ENCODE measurements around the gene CTSZ.
A peak's percentile ranks its signal among the peaks of the same experiment; 100 is the strongest.

The CTSZ gene

DNA sequence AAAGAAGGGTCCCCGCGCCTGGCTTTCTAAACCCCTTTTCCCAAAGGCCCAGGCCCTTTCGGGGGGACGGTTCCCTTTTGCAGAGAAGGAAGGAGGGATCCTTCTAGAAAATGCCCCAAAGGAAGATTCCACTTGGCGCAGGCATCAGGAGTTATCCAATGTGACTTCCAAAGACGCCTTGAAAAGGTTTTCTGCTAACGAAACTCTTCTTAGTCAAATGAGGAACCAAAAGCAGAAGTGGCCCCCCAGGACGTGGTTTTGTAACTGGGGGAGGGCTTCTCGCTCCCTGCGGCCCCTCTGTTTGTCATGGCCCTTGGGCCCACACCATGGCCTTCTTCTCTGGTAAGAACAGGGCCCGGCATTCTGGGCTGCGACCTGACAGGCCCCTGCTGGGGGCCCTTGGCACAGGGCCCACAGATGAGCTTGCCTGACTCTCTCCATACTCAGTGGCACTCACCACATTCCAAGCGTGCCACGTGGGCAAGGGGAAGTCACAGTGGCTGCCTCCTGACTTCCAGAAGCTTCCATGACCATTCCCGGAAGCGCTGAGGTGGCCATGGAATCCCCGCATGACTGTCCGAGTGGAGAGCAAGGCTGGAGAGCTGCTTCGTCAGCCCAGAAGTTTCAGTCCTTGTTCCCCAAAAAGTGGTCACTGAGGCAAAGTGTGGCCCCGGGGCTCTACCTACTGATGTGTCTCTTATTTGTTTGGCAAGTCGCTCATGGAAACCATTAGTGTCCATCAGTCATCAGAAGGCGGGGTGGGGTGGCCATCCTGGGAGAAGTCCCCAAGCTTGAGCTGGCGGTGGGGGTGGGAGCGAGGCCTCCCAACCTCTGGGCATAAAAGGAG, 834 bp upstream of the CTSZ start:
- TF ChIP-seq, protein P1, sequence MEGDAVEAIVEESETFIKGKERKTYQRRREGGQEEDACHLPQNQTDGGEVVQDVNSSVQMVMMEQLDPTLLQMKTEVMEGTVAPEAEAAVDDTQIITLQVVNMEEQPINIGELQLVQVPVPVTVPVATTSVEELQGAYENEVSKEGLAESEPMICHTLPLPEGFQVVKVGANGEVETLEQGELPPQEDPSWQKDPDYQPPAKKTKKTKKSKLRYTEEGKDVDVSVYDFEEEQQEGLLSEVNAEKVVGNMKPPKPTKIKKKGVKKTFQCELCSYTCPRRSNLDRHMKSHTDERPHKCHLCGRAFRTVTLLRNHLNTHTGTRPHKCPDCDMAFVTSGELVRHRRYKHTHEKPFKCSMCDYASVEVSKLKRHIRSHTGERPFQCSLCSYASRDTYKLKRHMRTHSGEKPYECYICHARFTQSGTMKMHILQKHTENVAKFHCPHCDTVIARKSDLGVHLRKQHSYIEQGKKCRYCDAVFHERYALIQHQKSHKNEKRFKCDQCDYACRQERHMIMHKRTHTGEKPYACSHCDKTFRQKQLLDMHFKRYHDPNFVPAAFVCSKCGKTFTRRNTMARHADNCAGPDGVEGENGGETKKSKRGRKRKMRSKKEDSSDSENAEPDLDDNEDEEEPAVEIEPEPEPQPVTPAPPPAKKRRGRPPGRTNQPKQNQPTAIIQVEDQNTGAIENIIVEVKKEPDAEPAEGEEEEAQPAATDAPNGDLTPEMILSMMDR (IDR thresholded peaks at IDR 0.05; ENCODE audit: low read depth, low read length, missing control alignments) = no peak
- H3K4me3 ChIP-seq (replicated peaks; ENCODE audit: low read depth, low read length) = peak overlapping the region; percentile 58
- DNase-seq (ENCODE audit: extremely low read depth, low read depth) = no peak

DNA sequence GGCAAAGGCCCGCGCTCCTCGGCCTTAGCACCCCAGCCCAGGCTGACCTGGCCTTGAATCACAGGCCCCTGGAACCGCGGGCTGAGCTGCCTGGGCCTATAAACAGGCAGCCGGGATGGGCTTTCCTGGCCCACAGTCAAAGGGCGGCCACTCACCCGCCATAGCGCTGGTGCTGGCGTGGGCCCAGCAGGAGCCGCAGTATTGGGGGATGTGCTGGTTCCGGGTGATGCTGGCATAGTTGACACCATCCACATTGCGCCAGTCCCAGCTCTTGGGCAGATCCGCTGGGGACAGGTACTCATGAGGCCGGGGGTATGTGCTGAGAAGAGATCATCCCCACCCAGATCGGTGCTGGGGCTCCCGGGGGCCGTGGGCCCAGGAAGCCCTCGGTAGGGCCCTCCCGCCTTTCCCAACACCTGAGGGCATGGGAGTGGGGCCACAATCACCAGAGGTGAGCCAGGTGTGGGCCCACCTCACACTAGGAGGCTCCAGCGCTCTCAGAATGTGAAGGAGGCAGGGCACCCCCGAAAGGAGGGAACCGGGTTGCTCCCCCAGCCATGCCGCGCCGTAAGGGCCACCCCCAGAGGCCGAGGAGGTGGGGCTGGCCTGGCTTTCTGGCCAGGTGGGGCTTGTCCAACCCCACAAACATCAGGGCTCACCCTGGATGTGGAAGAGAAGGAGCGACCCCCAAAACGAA, 739 bp downstream of the CTSZ start:
- peak overlapping the region; percentile 58 for H3K4me3 ChIP-seq (replicated peaks; ENCODE audit: low read depth, low read length)
- TF ChIP-seq, protein P1 (IDR thresholded peaks at IDR 0.05; ENCODE audit: low read depth, low read length, missing control alignments) = no peak
- no peak for DNase-seq (ENCODE audit: extremely low read depth, low read depth)

DNA sequence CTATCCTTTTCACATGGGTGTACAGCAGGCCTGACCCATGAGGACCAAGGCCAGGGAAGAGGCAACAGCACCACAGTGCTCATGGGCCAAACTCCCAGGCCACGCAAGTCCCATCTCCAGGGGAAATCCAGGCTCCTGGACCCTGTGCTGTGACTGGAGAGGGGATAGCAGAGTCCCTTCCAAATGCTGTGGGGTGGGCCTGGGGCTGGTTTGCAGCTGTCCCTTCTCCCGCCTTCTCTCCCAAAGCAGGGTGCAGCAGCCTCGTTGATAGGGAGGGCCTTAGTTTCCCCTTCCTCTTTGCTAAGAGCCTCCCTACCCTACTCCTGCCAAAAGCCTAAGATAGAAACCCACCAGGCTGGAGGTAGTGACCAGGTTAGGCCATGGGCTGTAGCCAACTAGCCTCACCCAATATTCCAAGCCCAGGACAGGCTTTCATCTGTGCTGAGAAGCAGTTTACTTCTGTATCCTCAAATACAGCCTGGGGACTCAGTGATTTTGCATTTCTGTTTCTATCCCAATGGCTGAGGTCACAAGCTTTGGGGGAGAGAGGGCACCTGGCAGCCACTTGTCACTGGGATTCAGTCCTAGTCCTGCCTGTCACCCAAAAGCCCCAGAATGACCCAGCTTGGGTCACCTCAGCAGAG, 1.4 kb downstream of the CTSZ start:
- no peak for DNase-seq (ENCODE audit: extremely low read depth, low read depth)
- TF ChIP-seq, protein P1 (IDR thresholded peaks at IDR 0.05; ENCODE audit: low read depth, low read length, missing control alignments) = no peak
- peak overlapping the region; percentile 58 for H3K4me3 ChIP-seq (replicated peaks; ENCODE audit: low read depth, low read length)

DNA sequence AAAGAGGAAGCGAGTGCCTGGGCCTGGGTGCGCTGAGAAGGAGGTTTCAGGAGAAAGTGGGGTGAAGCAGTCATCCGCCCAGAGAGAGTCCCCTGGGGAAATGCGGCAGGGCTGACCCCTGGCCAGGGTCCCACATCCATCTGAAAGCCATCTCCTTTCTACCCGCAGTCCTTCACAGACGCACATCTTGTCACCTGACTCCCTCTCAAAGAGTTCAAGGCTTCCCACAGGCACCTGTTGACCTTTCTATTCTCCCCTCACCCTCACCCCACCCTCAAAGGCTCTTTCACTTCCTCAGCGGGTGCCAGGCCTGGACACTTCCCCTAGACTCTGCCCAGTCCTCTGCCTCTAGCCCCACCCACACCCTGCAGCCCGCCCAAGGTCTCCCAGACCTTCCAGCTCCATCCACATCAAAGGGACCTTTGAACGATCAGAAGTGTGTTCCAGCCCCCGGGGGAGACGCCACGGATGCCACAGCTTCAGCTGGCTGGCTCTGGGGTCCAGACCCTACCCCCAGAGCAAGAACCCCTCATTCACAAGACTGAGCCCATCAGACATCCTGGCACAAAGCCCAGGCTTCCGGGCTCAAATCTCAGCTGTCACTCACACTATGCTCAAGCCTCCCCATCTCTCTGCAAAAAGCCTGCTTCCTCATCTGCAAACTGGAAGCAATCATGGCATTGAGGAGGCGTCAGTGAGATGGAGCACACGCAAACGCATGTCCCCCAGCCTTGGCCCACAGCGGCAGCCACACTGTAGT, 2.1 kb downstream of the CTSZ start:
- TF ChIP-seq, protein P1 (IDR thresholded peaks at IDR 0.05; ENCODE audit: low read depth, low read length, missing control alignments) = no peak
- H3K4me3 ChIP-seq (replicated peaks; ENCODE audit: low read depth, low read length) = peak overlapping the region; percentile 58
- no peak for DNase-seq (ENCODE audit: extremely low read depth, low read depth)

GRCh38 chr20:59004493-59004762, 2.6 kb downstream of the CTSZ start:
- no peak overlapping the region for H3K4me3 ChIP-seq (replicated peaks; ENCODE audit: low read depth, low read length)
- DNase-seq (ENCODE audit: extremely low read depth, low read depth) = no peak
- TF ChIP-seq, protein P1 (IDR thresholded peaks at IDR 0.05; ENCODE audit: low read depth, low read length, missing control alignments) = no peak

DNA sequence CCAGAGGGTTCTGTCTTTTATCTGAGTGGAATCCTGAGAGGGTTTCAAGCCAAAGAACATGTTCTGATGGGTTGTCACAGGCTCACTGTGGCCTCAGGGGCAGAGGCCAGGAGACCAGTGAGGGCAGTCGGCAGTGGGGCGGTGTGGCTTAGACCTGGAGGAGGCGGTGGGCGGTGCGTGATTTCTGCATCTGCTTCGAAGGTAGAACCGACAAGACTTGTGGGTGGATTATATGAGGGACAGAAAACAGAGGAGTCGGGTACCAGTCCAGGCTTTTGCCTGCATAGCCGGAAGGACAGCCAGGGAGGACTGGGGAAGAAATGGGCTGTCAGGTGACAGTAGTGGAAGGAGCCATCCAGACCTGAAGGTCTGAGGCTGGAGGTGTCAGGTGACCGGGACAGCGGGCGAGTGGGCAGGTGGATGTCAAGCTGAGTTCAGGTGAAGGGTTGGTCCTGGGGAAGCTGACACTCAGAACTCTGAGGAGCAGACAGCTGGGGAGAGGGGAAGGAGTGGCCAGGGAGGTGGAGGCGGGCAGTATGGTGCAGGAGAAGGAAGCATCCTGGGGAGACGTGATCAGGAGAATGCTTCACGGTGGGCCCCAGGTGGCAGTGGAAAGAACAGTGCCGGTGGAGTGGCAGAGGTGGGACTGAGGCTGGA, 3.1 kb downstream of the CTSZ start:
- DNase-seq (ENCODE audit: extremely low read depth, low read depth) = no peak
- H3K4me3 ChIP-seq (replicated peaks; ENCODE audit: low read depth, low read length) = no peak overlapping the region
- TF ChIP-seq, protein P1 (IDR thresholded peaks at IDR 0.05; ENCODE audit: low read depth, low read length, missing control alignments) = no peak

Measured in HFF-Myc (cell line).